WI38 (cell line): Measurements from ENCODE around the gene CHORDC1.

Experiments used
- H3K4me3 ChIP-seq: 2 replicates; pipeline ENCODE4 v1.5.1; 2011; ENCODE audit warnings: low read depth, mild to moderate bottlenecking, control low read depth, low read length
- CTCF ChIP-seq: IDR thresholded peaks from 2 replicates; pipeline ENCODE4 v1.5.1; 2012; ENCODE audit warnings: low read depth, mild to moderate bottlenecking, control low read depth, low read length

Gene CHORDC1

GRCh38 chr11:90192869-90193582, 29.8 kb downstream of the CHORDC1 start:
- TF ChIP-seq CTCF: no peak
- no peak overlapping the region for H3K4me3 ChIP-seq

GRCh38 chr11:90189011-90189410, 33.8 kb downstream of the CHORDC1 start:
- H3K4me3 ChIP-seq: no peak overlapping the region
- TF ChIP-seq CTCF: no peak

DNA sequence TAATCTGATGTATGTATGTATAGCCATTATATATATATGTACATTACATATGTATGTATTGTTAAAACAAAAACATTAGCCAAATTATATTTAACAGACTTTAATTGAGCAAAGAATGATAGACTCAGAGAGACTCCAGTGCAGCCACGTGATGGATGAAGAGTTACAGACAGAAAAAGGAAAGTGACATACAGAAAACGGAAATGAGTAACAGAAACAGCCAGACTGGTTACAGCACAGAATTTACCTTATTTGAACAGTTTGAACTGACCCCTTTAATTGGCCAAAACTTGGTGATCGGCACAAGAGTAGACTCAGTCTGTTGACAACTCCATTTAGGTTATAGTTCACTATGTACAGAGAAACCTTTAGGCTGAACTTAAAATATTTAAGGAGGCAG, 35.0 kb downstream of the CHORDC1 start:
- no peak for TF ChIP-seq CTCF
- H3K4me3 ChIP-seq: no peak overlapping the region

GRCh38 chr11:90179923-90180322, 42.9 kb downstream of the CHORDC1 start:
- no peak overlapping the region for H3K4me3 ChIP-seq
- TF ChIP-seq CTCF: no peak

- TF ChIP-seq CTCF: no peak
- no peak overlapping the region for H3K4me3 ChIP-seq
These were observed 44.1 kb downstream of the CHORDC1 start for GRCh38 chr11:90178751-90179150.

- no peak overlapping the region for H3K4me3 ChIP-seq
- no peak for TF ChIP-seq CTCF
These were observed 46.8 kb downstream of the CHORDC1 start for GRCh38 chr11:90176069-90176468.

DNA sequence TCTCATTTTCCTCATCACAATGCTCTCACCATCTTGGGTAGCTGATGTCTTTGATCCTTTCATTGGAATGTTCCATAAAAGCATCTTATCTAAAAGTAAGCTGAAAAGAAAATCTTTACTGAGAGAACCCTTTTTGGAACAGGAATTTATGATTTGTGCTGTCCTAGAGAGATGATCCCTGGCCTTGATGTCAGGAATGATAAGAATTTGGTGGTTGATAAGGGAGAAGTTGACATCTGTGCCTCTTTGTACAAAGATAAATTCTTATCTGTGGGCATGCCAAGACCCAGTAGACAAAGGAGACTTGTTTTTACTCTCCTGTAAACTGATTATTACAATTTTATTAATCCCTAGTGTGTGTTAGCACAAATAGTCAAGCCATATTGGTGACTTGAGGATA, 51.5 kb downstream of the CHORDC1 start:
- no peak overlapping the region for H3K4me3 ChIP-seq
- no peak for TF ChIP-seq CTCF
